ENCODE data around the gene IL1RAP.

IL1RAP gene

GRCh38 chr3:190539526-190539925 lies 25.6 kb downstream of the IL1RAP start:
- TF ChIP-seq, protein P1, sequence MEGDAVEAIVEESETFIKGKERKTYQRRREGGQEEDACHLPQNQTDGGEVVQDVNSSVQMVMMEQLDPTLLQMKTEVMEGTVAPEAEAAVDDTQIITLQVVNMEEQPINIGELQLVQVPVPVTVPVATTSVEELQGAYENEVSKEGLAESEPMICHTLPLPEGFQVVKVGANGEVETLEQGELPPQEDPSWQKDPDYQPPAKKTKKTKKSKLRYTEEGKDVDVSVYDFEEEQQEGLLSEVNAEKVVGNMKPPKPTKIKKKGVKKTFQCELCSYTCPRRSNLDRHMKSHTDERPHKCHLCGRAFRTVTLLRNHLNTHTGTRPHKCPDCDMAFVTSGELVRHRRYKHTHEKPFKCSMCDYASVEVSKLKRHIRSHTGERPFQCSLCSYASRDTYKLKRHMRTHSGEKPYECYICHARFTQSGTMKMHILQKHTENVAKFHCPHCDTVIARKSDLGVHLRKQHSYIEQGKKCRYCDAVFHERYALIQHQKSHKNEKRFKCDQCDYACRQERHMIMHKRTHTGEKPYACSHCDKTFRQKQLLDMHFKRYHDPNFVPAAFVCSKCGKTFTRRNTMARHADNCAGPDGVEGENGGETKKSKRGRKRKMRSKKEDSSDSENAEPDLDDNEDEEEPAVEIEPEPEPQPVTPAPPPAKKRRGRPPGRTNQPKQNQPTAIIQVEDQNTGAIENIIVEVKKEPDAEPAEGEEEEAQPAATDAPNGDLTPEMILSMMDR (IDR thresholded peaks at IDR 0.05; ENCODE audit: low read length, missing control alignments), result no peak
- no peak for DNase-seq (ENCODE audit: low read depth)
- no peak overlapping the region for H3K4me3 ChIP-seq (replicated peaks; ENCODE audit: low read depth, low read length)

DNA sequence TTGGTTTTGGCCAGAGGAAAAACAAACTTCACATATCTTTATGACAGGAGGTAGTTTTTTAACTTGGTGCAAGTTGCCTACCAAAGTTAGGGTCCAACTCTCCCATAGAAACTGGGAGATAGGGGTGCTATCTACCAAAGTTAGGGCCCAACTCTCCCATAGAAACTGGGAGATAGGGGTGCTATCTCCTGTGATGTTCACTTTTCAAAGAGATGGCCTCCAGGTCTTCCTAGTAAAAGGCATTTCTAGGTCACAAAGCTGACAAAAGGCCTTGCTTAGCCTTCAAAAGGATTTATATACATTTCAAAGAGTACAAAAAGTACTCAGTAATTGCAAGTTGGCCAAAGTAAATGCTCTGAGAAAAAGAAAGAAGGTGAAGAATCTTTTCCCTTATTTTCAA lies 27.1 kb downstream of the IL1RAP start:
- no peak for DNase-seq (ENCODE audit: low read depth)
- H3K4me3 ChIP-seq (replicated peaks; ENCODE audit: low read depth, low read length), result no peak overlapping the region
- TF ChIP-seq, protein P1 (IDR thresholded peaks at IDR 0.05; ENCODE audit: low read length, missing control alignments), result no peak

- no peak for DNase-seq (ENCODE audit: low read depth)
- H3K4me3 ChIP-seq (replicated peaks; ENCODE audit: low read depth, low read length), result no peak overlapping the region
- TF ChIP-seq, protein P1 (IDR thresholded peaks at IDR 0.05; ENCODE audit: low read length, missing control alignments), result no peak
These were observed 27.7 kb downstream of the IL1RAP start for GRCh38 chr3:190541560-190541959.

DNA sequence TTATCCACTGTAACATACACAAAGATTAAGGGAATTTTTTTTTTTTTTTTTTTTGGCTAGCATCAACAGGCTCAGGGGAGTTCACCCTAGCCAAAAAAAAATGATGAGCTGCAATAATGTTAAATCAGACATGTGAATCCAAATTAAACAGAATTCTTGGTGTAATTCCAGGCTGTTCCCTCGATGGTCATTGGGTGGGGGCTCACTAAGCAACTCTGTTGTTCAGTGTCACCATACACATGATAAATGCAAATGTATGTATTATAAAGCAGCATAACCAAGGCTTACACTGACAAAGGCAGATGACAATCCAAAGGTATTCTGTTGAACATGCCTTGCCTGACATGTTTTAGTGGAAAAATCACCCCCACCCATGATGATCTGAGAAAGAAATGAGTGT lies 29.0 kb downstream of the IL1RAP start:
- DNase-seq (ENCODE audit: low read depth), result no peak
- TF ChIP-seq, protein P1 (IDR thresholded peaks at IDR 0.05; ENCODE audit: low read length, missing control alignments), result no peak
- no peak overlapping the region for H3K4me3 ChIP-seq (replicated peaks; ENCODE audit: low read depth, low read length)

DNA sequence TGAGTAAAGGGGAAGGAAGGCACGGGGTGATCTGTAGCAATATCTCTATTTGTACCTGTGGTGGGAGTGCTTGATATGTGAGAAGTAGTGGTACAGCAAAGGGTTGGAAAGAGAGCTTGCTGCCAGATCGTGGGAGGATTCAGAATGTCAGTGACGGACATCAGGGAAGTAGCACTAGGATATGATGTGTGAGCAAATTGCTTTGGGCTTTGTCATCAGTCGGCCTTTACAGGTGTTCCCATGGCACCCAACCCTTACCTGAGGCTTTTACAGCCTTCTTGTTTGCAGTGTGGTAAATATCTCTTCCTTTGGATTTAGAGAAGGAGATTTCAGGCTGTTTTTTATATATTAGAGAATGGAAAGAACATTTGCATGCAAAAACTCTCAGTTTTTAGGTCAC lies 29.8 kb downstream of the IL1RAP start:
- H3K4me3 ChIP-seq (replicated peaks; ENCODE audit: low read depth, low read length), result no peak overlapping the region
- TF ChIP-seq, protein P1 (IDR thresholded peaks at IDR 0.05; ENCODE audit: low read length, missing control alignments), result no peak

DNA sequence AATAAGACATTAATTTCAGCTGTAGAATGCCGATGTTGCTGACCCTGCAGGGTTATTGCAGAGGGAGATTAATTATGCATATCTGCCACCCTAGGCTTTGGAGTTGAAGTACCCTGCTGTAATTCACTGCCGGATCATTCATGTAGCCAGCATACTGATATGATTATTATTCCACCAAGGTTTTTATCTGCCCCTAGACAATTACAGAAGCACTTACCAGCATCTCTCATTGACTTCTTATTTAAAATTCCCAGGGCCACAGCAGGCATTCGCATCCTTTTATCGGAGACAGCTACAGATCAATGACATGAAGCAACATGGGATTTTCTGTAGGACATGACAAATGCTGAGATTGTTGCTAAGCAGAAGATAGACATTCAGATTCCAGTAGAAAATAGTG lies 31.3 kb downstream of the IL1RAP start:
- no peak overlapping the region for H3K4me3 ChIP-seq (replicated peaks; ENCODE audit: low read depth, low read length)
- TF ChIP-seq, protein P1 (IDR thresholded peaks at IDR 0.05; ENCODE audit: low read length, missing control alignments), result no peak
- DNase-seq (ENCODE audit: low read depth), result no peak

More for the DNA sequence above, 29.8 kb downstream of the IL1RAP start:
- DNase-seq (ENCODE audit: low read depth), result no peak

- no peak for DNase-seq (ENCODE audit: low read depth)
- TF ChIP-seq, protein P1 (IDR thresholded peaks at IDR 0.05; ENCODE audit: low read length, missing control alignments), result no peak
- H3K4me3 ChIP-seq (replicated peaks; ENCODE audit: low read depth, low read length), result no peak overlapping the region
These were observed 33.1 kb downstream of the IL1RAP start for GRCh38 chr3:190546881-190547510.

All from fibroblast of pulmonary artery (primary cell).